Peyer's patch (tissue), 4 donors: ENCODE results near the gene STK32C. TPM values are rescaled to one million over a fixed set of nuclear protein-coding genes. Genes with fewer than 3 reads are reported as not detected.
A peak's percentile ranks its signal among the peaks of the same experiment; 100 is the strongest.

Experiments used
- DNase-seq, 3 donors: peaks; one replicate each; pipeline ENCODE4 v3.0.0-alpha.2; 2017 to 2019
- H3K27ac ChIP-seq, 4 donors: fragments of 200-600 bp; sonication (generic); one replicate each; pipeline ENCODE4 v1.5.1; 2016 to 2019
- H3K27me3 ChIP-seq, 2 donors: fragments of 200-600 bp; sonication (generic); one replicate each; pipeline ENCODE4 v1.5.1; 2019
- H3K36me3 ChIP-seq, 3 donors: fragments of 200-600 bp; sonication (generic); one replicate each; pipeline ENCODE4 v1.5.1; 2016 to 2019
- H3K4me1 ChIP-seq, 4 donors: fragments of 200-600 bp; sonication (generic); one replicate each; pipeline ENCODE4 v1.5.1; 2016 to 2019
- H3K4me3 ChIP-seq, 4 donors: fragments of 200-600 bp; sonication (generic); 1 replicate in 3 of 4; 2 replicates in 1 of 4; pipeline ENCODE4 v1.5.1; 2016 to 2019; ENCODE audit warnings: mild to moderate bottlenecking in 1 of 4
- H3K9me3 ChIP-seq, 4 donors: fragments of 200-600 bp; sonication (generic); one replicate each; pipeline ENCODE4 v1.5.1; 2016 to 2019; ENCODE audit warnings: mild to moderate bottlenecking in 1 of 4
- CTCF ChIP-seq, 6 experiments: fragments of 450-650 bp in 4 of 6; fragments of 200-600 bp in 2 of 6; sonication (generic) in 1 of 6; IDR thresholded peaks; one replicate each; pipeline ENCODE4 v1.5.1; 2017 to 2019; ENCODE audit warnings: antibody characterized with exemption in 6 of 6, mild to moderate bottlenecking in 3 of 6, moderate library complexity in 1 of 6
- POLR2A ChIP-seq, 2 donors: fragments of 450-650 bp; IDR thresholded peaks; one replicate each; pipeline ENCODE4 v1.5.1; 2017; ENCODE audit warnings: antibody characterized with exemption in 2 of 2, mild to moderate bottlenecking in 2 of 2, moderate library complexity in 2 of 2
- total RNA-seq, 4 donors: library from RNA; depleted of rRNA; stranded (reverse); fragments of >200 nt; gene quantifications; one replicate each; pipeline ENCODE4 v1.1.0, GENCODE V29; 2016

STK32C gene
- total RNA-seq, 4 donors from 2014 or later = 0.35 to 23.9 (median 4.4) TPM

DNA sequence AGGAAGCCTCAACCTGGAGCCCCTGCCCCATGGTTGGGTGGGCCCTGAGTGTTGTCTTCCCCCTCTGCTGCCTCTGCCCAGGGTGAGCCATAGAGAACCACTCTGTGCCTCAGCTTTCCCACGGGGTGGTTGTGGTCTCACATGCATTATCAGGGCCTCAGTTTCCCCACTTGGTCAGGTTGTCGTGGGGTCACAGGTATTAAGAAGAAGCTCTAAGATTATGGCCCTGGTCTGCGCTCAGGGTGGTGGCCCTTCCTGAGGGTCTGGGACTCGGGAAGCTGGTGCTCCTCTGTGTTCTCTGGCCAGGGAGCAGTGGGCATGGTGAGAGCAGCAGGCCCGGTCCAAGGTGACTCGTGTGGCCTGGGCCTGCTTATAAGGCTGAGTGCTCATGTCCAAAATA, 42.0 kb upstream of the STK32C start:
- peak in 1 of 3 donors; percentile 30 for DNase-seq
- TF ChIP-seq CTCF (IDR thresholded peaks at IDR 0.05) (no peak), POLR2A (IDR thresholded peaks at IDR 0.05) (no peak)
- H3K9me3 ChIP-seq = no peaks in the 10 kb centered on the region
- H3K27me3 ChIP-seq = no peaks in the 10 kb centered on the region
- no peaks in the 10 kb centered on the region for H3K4me1 ChIP-seq
- H3K36me3 ChIP-seq = peaks cover 0 to 6% (median 0%) of the 10 kb centered on the region in 3 donors
- no peak overlapping the region for H3K4me3 ChIP-seq
- no peak overlapping the region for H3K27ac ChIP-seq

DNA sequence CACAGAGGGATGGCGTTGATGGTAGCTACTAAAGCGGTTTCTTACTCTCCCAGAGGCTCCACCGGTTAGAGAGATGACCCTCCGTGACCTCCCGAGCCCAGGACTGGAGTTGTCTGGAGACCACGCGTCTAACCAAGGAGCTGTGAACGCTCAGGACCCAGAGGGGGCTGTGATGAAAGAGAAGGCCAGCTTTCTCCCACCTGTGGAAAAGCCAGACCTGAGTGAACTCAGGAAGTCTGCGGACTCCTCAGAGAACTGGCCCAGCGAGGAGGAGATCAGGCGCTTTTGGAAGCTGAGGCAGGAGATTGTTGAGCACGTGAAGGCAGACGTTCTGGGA, 40.1 kb upstream of the STK32C start:
- TF ChIP-seq POLR2A (IDR thresholded peaks at IDR 0.05) = no peak
- no peak for TF ChIP-seq CTCF (IDR thresholded peaks at IDR 0.05)
- Histone ChIP-seq H3K27me3 (no peaks in the 10 kb centered on the region), H3K36me3 (peaks cover 0 to 12% (median 0%) of the 10 kb centered on the region in 3 donors), H3K27ac (no peak overlapping the region), H3K4me3 (no peak overlapping the region), H3K4me1 (no peaks in the 10 kb centered on the region), H3K9me3 (no peaks in the 10 kb centered on the region)
- DNase-seq = no peak

DNA sequence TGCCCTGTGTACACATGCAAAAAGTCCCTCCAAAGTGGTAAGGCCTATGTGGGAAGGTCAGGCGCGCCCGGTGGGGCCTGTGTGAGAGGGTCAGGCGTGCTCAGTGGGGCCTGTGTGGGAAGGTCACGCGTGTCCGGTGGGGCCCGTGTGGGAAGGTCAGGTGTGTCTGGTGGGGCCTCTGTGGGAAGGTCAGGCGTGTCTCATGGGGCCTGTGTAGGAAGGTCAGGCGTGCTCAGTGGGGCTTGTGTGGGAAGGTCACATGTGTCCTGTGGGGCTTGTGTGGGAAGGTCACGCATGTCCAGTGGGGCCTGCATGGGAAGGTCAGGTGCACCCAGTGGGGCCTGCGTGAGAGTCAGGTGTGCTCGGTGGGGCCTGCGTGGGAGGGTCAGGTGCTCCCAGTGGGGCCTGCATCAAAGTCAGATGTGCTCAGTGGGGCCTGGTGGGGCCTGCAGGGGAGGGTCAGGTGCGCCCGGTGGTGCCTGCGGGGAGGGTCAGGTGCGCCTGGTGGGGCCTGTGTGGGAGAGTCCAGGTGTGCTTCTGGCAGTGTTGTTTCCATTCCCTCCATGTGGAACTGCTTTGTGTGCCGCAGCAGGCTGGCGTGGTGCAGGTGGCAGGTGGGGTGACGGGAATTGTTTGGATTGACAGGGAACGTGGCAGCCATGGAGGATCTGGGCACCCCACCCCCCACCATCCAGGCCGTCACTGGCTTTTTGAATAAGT, 39.6 kb upstream of the STK32C start:
- Histone ChIP-seq H3K4me3 (no peak overlapping the region), H3K4me1 (no peaks in the 10 kb centered on the region), H3K36me3 (peaks cover 0 to 17% (median 0%) of the 10 kb centered on the region in 3 donors), H3K9me3 (no peaks in the 10 kb centered on the region), H3K27me3 (no peaks in the 10 kb centered on the region), H3K27ac (no peak overlapping the region)
- TF ChIP-seq POLR2A (IDR thresholded peaks at IDR 0.05) = no peak
- TF ChIP-seq CTCF (IDR thresholded peaks at IDR 0.05) = no peak
- no peak for DNase-seq

DNA sequence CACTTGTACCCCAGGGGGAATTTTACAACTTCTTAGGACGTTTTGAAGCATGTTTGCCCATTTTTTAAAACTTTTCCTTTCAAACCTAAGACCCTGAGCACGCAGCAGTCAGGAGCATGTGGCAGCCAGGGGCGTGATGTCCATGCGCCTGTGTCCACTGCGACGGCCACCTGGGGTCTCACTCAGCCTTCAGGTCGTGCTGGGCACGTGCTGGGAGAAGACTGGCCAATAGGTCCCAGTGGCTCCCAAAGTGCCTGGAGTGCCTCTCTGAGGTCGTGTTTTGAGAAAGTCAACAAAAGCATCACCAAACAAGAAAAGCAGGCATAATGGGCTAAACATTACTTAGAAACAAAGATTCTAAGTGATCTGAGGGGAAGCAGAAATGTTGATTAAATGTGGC, 39.1 kb upstream of the STK32C start:
- DNase-seq = no peak
- H3K27me3 ChIP-seq = no peaks in the 10 kb centered on the region
- peaks cover 0 to 19% (median 0%) of the 10 kb centered on the region in 3 donors for H3K36me3 ChIP-seq
- H3K27ac ChIP-seq = no peak overlapping the region
- no peaks in the 10 kb centered on the region for H3K9me3 ChIP-seq
- H3K4me3 ChIP-seq = no peak overlapping the region
- H3K4me1 ChIP-seq = no peaks in the 10 kb centered on the region
- TF ChIP-seq CTCF (IDR thresholded peaks at IDR 0.05) = no peak
- no peak for TF ChIP-seq POLR2A (IDR thresholded peaks at IDR 0.05)

- no peak overlapping the region for H3K4me3 ChIP-seq
- no peak for TF ChIP-seq POLR2A (IDR thresholded peaks at IDR 0.05)
- TF ChIP-seq CTCF (IDR thresholded peaks at IDR 0.05) = no peak
- no peak overlapping the region for H3K27ac ChIP-seq
- no peaks in the 10 kb centered on the region for H3K9me3 ChIP-seq
- DNase-seq = no peak
- peaks cover 0 to 19% (median 0%) of the 10 kb centered on the region in 3 donors for H3K36me3 ChIP-seq
- H3K27me3 ChIP-seq = no peaks in the 10 kb centered on the region
- H3K4me1 ChIP-seq = no peaks in the 10 kb centered on the region
Measured at GRCh38 chr10:132345345-132345744, 37.6 kb upstream of the STK32C start.
